Measurements from ENCODE around the gene NACC2.
A peak's percentile ranks its signal among the peaks of the same experiment; 100 is the strongest.

The NACC2 gene

DNA sequence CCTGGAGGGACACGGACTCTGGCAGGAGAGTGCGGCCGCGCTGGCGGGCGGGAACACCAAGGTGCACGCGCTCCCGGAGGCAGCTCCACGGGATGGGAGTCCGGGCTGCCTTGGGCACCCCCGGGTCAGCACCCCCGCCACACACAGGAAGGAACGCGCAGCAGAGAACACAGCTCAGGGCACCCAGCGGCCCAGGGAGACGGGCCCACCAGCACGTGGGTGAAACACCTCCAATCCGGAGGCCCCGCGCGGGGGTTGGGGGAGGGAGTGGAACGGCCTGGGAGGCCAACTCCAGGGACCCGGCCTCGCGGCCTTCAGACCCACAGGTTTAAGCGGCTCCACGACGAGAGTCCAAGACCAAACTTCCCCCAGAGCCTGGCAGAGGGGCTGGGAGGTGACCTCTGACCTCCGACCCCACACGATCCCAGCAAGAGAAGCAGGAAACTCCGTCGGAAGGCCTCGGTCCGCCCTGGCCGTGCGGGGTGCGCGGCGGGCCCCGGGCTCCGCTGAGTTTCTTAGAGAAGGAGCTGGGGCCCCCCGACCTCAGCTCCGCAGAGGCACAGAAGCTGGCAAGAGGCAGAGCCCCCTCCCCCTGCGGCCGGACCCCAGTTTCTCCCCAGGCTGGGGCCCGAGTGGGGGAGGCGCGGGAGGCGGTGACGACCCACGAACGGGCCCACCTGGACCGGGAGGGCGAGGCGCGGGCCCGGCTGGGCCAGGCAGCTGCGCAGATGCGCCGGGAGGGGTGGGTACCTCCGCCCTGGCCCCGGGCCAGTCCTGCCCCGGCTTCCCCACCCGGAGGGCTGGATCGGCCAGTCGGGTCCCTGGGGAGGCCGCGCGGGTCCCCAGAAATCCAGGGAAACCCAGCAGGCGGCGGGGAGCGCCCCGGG is 851 bp downstream of the NACC2 start:
- H3K4me3 ChIP-seq (ENCODE audit: low read depth, low read length) = peak overlapping the region; percentile 45

DNA sequence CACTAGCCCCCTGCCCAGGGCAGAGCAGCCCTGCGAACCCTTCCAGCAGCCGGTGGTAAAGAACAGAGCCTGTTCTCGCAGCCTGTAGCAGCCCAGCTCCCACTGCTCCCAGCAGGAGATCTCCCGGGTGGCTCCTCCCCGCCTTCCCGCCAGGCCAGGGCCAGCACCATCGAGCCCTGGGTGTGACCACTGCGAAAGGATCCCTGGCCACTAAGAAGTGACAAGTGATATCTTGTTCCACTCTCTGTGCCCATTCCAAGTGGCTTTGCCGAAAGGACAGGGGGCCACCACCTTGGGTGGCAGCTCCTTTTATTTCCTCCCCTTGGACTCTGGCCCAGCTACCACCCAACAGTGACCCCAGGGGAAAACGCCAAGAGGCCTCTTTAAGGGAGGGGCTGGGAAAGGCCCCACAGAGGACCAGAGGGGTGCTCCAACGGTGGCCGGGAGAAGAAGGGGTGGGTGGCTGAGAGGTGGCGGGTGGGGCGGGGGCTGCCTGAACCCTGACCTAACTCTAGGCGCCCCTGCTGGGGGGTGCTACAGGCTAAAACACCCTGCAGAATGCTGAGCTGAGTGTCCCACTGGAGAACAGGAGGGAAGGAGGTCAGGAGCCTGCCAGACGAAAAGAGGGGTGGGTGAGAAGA is 1.6 kb downstream of the NACC2 start:
- H3K4me3 ChIP-seq (ENCODE audit: low read depth, low read length) = no peak overlapping the region

DNA sequence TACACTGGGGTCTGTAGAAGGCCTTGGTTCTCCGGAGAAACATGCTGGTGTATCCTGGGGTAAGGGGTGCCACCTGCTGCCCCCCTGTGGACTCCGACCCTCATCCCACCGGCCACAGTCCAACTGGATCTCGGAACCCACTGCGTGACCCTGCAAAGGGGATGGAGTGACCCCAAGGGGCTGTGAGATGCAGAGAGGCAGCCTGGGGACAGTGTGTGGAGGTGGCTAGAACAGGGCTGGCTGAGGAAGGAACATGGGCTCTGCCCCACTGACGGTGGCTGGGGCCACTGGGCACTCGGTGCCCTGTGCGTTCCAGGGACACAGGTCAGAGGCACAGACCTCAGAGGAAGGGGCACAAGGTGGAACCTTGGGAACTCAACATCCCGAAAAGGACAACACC is 2.3 kb downstream of the NACC2 start:
- H3K4me3 ChIP-seq (ENCODE audit: low read depth, low read length) = no peak overlapping the region

DNA sequence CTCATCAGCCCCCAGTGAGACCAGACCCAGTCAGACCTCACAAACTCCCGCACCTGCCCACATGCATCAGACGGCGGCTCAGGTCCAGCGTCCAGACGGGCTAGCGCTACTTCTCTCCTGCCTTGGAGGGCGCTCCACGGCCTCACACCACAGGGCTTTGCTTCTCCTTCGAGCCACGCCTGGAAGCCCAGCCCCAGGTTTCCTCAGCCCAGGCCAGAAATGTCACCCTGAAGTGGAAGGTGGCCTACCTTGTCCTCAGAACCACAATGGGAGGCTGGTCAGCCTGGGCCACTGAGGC is 2.8 kb downstream of the NACC2 start:
- no peak overlapping the region for H3K4me3 ChIP-seq (ENCODE audit: low read depth, low read length)

DNA sequence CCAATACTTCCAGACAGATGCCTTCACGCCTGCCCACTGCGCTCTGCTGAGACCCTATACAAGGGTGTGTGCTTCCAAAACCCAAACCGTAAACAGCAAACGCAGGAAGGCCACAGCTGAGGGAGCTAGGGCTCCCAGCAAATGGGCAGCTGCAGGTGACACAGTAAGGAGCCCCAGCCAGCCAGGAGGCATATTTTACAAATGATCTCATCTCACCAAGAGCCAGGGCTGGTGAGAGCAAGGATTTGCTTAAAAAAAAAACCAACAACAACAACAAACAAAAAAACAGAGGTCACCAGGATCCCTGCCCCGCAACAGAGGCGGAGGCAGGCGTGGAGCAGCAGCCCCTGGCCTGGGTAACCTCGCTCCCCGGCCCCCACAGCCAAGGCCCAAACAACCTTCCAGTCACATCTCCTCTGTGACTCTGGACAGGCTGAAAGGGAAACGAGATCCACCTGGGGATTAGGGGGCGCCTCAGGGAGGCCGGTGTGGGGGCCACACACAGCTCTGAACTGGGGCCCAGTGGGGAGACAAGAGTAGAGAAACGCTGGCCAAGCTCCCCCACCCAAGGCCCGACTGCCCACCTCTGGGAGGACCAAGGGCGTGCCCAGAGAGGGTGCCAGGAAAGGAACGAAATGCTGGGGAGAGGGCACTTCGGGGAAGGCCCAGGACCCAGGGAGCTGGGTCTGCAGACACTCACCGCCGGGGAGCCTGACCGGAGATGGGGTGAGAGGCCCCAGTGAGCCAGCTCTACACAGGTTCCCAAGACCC is 3.3 kb downstream of the NACC2 start:
- no peak overlapping the region for H3K4me3 ChIP-seq (ENCODE audit: low read depth, low read length)

DNA sequence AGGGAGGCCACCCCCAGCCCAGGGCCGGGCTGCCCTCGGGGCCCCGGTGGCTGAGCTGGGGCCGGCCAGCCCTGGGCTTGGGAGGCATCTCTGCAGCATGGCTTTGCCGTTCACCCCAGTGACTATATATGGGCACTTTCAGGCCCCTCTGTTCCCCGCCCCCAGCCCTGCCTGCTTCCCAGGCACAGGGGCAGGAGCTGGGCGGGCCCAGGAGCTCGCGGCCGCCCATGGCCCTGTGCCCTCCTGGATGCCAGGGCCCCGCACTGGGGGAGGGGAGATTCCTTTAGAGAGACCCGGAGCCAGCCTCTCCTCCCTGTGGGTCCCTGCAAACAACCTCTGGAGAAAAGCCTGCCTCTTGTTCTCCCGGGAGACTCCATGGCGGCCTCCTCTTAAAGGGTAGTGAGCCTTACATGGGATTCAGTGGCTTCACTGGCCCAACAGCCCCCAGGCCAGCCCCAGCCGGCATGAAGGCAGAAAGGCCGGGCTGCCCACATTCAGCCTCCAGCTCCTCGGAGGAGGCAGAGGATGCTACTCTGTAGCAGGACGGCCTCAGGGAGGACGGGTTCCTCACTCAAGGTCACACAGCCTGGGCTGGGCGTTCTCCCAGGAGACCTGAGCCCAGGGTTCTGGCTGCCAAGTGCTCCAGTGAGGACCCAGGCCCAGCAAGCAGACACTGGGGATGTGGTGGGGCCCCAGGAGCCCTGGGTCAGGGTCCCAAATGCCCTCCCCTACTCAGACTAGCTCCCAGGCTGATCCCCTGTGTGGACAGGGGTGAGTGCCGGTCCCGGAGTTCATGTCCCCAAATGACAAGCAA is 4.1 kb downstream of the NACC2 start:
- H3K4me3 ChIP-seq (ENCODE audit: low read depth, low read length) = no peak overlapping the region

DNA sequence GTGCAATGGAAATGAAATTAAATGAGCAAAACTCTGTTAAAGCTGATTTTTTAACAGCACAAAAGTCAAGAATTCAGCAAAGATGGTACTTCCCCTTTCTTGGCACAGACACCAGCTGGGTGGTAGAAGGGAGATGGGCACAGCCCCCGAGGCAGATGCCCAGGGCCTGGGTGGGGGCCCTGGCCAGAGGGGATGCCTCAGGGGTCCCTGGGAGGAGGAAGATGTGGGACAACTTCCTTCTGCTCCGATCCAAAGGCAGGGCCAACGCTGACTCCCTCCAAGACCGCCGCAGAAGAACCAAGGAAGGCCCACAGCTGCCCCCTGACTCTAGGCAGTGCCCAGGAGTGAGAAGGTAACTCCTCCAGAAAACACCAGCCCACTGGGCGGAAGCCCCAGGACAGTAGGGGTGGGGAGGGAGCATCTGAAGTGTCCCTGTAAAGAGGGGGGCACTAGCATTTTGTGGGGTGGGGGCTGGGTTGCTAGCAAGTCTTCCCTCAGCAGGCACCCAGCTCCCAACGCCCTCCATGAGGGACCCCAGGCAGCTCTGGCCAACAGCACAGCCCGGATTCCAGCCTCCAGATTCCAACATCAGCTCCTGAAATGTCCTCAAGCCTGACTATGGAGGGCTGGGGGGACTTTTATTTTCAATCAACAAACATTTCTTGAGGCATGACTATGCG is 4.9 kb downstream of the NACC2 start:
- H3K4me3 ChIP-seq (ENCODE audit: low read depth, low read length) = no peak overlapping the region

DNA sequence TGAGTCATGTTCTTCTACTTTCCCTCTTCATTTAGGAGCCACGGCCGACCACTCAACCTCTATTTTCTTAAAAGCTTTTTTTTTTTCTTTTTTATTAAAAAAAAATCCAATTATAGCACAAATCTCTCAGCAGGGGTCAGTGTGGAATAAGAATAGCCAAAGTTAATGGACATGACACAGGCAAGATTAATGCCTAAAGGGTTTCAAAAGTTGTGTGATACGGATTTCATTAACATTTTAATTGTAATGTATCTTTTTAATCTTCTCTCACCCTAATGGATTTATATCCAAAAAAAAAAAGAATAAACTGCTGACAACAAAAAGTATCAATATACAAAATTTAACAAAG is 5.4 kb downstream of the NACC2 start:
- no peak overlapping the region for H3K4me3 ChIP-seq (ENCODE audit: low read depth, low read length)

DNA sequence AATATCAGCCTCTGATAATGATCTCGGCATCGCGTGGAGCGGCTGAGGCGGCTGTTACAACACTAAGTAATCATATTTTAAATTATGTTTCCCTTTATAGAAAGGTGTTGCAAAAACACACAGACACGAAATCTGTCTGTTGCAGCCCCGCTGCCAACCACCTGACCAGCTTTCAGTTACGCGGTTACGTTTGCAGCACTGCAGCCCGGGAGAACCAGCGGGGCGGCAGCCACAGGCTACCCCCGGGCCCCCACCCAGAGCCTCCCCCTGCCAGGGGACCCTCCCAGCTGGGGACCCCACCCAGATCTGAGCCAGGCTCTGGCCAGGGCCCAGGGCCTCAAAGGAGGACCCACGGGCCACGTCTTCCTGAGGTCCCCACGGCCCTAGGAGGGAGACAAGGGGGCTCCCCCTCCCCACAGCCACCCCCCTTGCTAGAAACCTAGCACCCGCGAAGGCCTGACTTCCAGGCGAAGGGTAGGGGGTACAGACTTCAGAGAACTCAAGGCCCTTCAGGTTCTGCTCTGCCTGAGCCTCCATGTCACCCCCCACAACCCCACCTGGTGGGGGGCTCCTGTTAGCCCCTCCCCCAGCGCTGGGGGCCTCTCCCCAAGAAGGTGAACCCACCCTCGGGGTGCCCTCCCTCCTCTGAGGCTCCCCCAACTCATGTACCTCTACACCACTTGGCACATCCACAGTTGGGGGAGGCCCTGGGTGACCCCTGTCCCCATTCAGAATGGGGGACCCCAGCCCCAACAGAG is 6.0 kb downstream of the NACC2 start:
- H3K4me3 ChIP-seq (ENCODE audit: low read depth, low read length) = no peak overlapping the region

DNA sequence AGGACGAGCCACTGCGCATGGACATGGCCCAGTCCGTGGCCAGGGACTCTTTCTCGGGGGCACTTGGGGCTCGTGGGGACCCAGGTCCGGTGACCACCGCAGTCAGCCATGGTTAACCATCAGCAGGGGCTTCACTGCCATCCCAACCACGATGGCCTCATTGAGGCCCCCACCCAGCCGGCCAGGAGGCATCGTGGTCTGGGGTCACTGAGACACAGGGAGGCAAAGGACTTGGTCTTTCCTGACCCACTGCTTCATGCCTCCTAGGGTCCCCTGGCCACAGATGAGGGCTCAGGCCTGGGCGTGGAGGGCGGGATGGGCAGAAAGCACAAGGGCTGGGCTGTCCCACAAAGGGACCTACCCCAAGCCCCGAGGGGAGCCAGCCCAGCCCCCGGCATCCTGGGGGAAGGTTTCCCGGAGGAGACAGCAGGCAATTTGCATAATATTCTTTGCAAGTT is 6.6 kb downstream of the NACC2 start:
- H3K4me3 ChIP-seq (ENCODE audit: low read depth, low read length) = no peak overlapping the region

DNA sequence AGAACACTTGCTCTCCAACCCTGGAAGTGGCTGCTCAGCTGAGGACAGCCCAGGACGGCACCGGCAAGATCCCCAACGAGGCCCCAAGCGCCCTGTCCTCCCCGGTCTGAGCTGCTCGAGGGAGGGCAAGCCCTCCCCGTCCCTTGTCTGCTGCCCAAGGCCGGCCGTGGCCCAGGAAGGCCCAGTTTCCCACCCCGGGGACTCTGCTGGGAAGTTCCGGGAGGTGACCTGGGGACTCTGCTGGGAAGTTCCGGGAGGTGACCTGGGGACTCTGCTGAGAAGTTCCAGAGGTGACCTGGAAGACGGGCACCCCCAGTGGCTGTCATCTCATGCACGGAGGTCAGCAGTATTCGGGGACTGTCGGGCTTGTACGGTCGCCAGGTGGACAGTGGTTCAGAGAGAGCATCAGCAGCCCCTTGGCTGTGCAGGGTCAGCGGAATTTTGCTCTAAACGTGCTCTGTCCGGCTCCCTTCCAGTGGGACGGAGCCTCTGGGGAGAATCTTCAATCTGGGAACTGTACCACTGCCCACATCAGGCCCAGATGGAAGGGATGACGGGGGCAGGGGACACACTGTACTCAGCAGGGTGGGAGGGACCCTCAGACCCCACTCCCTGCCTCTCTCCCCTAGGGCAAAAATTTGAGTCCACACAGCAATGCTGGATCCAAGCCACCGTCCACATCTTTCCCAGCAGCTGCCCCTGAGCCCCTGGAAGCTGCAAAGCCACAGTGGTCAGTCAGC is 7.2 kb downstream of the NACC2 start:
- no peak overlapping the region for H3K4me3 ChIP-seq (ENCODE audit: low read depth, low read length)

DNA sequence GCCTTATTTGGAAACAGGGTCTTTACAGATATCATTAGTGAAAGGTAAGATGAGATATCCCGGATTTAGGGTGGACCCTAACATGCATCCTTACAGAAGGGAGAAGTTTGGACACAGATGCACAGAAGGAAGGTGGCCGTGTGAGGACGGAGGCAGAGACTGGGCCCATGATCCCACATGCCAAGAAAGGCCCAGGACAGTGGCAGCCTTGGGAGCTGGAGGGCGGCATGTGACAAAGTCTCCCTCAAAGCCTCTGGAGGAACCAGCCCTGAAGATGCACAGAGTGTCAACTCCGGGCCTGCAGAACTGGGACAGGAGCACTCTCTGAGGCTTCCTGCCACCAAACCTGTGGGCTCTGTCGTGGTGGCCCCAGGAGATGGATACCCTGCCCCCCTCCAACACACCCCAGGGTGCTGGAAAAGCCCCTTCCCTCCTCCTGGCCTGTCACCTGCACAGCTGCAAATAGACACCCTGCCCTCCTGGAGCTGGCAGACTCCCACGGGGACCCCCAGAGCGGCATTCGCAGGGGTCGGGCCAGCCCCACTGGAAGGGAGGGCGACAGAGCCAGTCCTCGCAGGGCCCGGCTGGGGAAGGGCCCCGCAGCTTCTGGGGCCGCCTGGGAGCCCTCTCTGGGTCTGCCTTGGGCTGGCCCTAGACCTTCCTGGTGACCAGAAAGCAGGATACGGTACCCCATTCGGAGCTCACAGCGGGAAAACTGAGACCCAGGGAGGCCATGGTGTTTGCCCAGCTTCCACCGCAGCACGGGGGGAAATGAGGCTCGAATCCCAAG is 7.9 kb downstream of the NACC2 start:
- no peak overlapping the region for H3K4me3 ChIP-seq (ENCODE audit: low read depth, low read length)

DNA sequence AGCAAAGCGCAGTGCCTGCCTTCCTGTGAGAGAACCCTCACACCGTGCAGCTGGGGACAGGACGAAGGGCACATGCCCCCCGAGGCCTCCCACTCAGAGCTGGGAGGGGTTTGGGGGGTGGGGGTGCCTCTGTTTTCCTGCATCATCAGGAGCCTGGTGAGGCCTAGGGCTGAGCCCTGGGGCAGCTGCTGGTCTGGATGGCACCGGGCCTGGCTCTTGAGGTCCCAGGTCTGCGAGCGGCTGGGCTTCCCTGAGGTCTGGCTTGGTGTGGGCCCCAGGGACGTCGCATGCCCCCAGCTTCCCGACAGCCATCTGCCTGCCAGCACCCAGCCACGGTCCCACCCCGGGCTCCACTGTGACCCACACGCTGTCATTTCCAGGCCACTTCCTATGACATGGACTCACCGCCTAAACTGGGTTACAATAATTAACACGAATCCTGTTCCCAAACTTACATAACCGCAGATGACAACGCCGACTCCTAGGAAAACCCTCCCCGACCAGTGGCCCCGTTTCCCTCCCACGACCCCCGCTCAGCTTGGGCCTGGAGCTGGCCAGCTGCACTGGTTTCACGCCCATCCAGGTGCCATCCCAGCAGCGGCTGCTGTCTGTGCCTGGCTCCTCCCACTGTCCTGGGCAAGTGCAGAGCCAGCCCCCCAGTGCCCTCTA is 8.7 kb downstream of the NACC2 start:
- no peak overlapping the region for H3K4me3 ChIP-seq (ENCODE audit: low read depth, low read length)

DNA sequence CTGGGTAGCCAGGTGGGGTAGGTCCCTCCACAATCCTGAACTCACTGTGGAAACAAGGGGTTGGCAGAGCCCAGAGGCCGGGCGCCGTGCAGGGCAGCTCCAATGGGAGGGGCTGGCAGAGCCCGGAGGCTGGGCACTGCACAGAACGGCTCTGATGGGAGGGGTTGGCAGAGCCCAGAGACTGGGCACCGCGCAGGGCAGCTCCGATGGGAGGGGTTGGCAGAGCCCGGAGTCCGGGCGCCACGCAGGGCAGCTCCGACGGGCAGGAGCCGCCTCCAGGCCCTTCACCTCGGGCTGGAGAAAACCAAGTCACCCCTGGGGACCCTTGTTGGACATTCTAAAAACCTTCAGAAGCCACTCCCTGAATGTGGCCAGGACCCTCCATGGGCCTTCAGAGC is 9.3 kb downstream of the NACC2 start:
- H3K4me3 ChIP-seq (ENCODE audit: low read depth, low read length) = no peak overlapping the region

DNA sequence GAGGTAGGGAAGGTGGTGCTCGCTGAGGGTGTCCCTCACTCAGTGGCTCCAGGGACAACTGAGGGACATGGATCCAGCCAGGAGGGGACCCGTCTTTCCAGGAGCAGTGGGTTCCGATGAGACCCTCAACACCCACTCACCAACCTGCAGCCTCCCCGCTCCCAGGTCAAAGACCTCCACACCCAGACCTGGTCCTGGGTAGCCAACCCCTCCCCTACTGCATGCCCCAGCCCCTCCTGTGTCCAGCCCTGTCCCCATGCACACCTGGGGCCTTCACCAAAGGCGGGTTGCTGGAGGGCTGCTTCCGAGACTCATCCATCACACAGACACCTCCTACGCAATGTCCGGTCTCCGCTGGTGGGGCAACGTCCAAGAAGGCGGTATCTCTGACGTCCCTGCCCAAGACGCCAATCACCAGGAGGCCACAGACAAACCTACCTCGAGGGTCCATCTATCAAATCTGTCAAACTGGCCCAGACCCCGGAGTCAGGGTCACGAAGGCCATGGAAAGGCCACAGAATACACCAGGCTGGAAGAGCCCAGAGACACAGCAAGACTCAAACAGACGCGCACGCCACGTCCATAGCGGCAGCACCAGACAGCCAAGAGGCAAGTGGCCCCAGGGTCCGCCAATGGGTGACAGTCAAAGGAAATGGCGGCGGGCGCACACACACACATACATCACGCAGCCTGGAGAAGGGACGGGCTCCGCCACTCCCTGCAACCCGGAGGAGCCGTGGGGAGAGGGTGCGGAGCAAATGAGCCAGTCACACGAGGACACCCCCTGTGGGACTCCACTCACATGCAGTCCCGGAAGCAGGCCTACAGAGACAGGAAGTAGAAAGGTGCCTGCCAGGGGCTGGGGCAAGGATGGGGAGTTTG is 10.8 kb downstream of the NACC2 start:
- no peak overlapping the region for H3K4me3 ChIP-seq (ENCODE audit: low read depth, low read length)

DNA sequence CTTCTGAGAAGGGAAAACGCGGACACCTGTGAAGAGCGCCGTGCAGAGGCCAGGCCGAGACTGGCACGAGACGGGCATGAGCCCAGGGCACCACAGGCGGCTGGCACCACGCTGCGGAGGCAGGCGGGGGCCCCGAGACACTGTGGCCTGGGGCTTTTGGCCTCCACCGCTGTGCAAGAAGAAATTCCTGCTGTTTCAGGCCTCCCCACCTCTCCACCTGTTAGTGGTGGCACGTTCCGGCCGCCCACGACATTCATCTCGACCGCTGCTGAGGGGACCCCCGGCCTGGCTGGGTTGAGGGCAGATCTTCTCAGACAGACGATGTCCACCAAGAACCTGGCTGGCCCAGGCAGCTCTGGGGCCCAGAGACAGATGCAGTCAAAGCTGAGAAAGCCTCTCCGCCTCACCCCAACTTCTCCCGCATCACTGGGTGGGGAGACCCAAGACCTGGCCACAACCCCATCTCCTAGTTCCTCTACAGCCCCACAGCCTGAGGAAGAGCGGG is 11.5 kb downstream of the NACC2 start:
- H3K4me3 ChIP-seq (ENCODE audit: low read depth, low read length) = no peak overlapping the region

Data from iPS-11a (cell line).